ENCODE measurements around the gene PRSS48.
"Not testable (repeated sequence)": the region's sequence is repeated elsewhere in the genome, so short reads cannot be mapped to it uniquely, and the experiment has no call there.

Gene PRSS48

GRCh38 chr4:151319490-151319889, 42.5 kb downstream of the PRSS48 start:
- ATAC-seq, result no peak

DNA sequence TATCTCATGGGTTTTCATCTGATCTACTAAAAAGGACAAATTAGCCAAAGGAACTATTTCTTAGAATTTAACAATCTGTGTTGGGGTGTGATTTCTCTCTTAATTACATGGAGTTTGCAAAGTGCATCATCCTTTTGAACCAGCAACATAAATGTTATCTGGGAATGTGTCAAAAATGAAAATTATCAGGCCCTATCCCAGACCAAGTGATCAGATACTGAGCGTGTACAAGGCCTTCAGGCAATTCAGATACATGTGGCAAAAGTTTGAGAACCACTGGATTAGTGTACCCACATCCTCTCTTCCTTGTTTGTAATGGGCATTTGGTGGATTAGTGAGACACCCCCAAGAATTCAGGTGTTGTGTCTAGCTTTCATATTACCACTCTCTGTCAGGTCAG, 44.6 kb downstream of the PRSS48 start:
- no peak for ATAC-seq

- ATAC-seq, result not testable (repeated sequence)
Observed at GRCh38 chr4:151322161-151322560, 45.2 kb downstream of the PRSS48 start.

- no peak for ATAC-seq
Observed at GRCh38 chr4:151322570-151322969, 45.6 kb downstream of the PRSS48 start.

- ATAC-seq, result no peak
Observed at GRCh38 chr4:151323667-151324066, 46.7 kb downstream of the PRSS48 start.

GRCh38 chr4:151324124-151324751, 47.3 kb downstream of the PRSS48 start:
- no peak for ATAC-seq

DNA sequence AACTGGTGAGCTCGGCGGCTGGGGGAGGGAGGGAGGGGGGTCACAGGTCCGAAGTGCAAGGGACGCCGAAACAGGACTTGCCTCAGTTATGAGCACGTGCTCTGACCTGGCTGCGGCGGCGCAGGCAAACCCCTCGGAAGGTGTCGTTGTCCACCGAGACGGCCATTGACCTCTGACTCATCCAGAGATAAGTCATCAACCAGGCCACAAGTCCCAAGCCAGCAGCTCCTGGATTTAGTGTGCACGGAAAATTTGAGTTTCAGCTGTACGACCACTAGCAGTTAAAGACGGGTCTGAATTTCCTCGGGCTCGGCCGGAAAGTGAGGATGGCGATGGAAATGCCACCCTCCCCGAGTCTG, 47.8 kb downstream of the PRSS48 start:
- ATAC-seq, result no peak

DNA sequence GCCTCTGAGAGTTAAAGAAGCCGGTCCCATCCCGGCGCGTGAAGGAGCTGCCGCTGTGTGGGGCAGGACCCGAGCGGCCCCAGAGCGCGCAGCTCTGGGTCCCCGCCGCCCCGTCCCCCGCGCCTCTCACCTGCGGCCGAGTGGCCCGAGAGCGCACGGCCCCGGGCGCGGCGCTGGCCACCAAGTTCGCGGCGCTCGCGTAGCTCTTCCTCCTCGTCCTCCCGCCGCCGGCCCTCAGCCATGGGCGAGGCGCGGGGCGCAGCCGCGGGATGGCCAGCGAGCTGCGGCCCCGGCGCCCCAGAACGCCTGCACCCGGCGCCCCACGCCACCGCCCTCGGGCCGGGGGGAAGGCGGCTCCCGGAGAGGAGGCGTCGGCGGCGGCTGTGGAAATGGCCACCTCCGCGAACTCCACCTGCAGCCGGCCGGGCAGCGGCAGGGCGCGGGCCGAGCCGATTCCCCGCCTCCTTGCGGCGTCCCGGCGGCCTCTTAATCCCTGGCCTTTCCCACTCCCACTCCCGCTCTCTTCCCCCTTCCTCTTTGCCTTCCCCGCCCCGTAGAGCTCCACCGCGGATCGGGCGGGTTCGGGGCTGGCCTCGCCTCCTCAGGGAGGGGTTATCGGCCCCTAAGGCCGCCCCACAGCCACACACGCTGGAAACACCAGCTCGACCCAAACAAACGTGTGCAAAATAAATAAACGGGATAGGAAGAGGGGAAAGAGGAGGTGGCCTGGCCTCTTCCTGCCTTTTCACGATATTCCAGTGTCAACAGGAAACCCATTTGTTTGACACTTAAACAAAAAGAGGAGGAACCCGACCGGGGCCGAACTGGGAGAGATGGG, 48.4 kb downstream of the PRSS48 start, which contains the start of gene SH3D19:
Gene SH3D19 (minus strand): TSS at position 495 of the 838 bp plus-strand sequence. CDS start 253 bp downstream, at position 242.
- no peak for ATAC-seq

DNA sequence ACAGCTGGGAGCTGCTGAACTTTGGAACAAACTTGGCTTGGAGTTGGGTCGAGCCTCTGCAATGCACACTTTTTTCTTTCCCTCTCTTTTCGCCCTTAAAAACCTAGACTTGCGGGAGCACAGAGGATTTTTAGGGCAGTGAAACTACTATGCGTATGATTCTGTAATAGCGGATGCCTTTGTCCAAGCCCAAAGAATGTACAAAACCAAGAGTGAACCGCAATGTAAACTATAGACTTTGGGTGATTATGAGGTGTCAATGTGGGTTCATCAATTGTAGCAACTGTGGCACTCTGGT, 48.9 kb downstream of the PRSS48 start:
- ATAC-seq, result no peak

DNA sequence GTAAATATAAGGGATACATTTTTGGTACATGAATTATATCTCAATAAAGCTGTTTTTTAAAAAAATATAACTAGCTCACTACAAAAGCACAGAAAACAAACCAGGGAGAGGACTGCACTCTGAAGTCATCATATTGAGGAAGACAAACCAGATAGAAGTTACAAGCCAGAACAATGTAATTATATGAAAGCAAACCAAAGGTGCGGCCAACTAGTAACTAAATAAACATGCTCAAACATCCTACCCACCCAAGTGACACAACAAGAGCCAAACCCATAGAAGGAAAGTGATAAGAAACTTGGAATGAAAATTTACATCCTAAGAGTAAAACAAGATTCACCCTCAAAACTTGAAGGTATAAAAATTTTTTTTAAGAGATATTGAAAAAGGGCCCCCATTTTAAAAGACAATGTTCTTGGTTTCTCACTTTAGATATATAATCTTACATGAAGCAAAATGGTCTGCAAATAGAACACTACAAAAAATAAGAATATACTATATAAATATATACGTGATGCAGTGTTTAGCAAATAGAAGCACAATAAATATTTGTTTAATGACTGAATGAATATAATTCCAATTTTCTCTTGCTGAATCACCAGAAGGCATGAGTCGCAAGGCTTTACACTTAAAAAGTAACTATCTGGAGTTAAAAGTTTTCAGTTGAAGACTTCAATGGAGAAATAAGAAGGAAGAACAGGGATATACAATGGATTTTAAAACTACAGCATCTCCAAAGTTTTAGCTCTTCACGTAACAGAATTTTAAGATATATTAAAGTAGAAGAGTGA, 52.5 kb downstream of the PRSS48 start:
- no peak for ATAC-seq

- no peak for ATAC-seq
Observed at GRCh38 chr4:151331276-151332042, 54.5 kb downstream of the PRSS48 start.

DNA sequence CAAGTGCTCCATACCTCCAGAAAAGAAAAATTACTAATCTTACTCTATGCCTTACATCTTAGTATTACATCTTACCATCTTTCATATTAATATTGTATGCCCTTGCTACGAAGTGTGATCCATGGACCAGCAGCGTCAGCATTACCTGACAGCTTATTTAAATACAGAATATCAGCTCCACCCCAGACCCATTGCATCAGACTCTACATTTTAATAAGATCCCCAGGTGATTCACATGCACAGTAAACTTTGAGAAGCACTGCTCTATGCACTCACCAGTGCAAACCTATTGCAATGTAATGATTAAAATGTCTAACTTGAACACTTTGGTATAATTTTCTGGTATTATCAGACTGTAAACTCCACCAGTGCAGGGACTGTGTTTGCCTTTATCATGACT, 62.5 kb downstream of the PRSS48 start:
- ATAC-seq, result no peak

- ATAC-seq, result no peak
Observed at GRCh38 chr4:151340751-151341385, 63.9 kb downstream of the PRSS48 start.
